Right lobe of liver (tissue), 4 donors: Measurements from ENCODE around the gene RCOR3.
A peak's percentile ranks its signal among the peaks of the same experiment; 100 is the strongest.

ENCODE experiments used
- CTCF ChIP-seq, 4 donors: fragments of 200-600 bp in 3 of 4; fragments of 450-650 bp in 1 of 4; IDR thresholded peaks; one replicate each; pipeline versions ENCODE4 v1.5.1 to v1.8.0; 2016 to 2022; ENCODE audit warnings: antibody characterized with exemption in 4 of 4, mild to moderate bottlenecking in 2 of 4
- POLR2A ChIP-seq: fragments of 450-650 bp; IDR thresholded peaks from one replicate; pipeline ENCODE4 v1.6.1; 2017; ENCODE audit warnings: antibody characterized with exemption, mild to moderate bottlenecking
- donor health status: DM: no; HTN: no; CAD: no.
- donor health status: DM: no; HTN: no; CAD: no.
- donor health status: DM: no; HTN: yes; CAD: no.

GRCh38 chr1:211260141-211261107 is 1.3 kb downstream of the RCOR3 start:
- TF ChIP-seq POLR2A, result peak; percentile 64
- TF ChIP-seq CTCF (IDR thresholded peaks at IDR 0.05), result no peak
